ENCODE data around the gene ETFBKMT. TPM values are rescaled to one million over a fixed set of nuclear protein-coding genes. Genes with fewer than 3 reads are reported as not detected.

Gene ETFBKMT
- total RNA-seq, 1 experiment from 2014 or later: 2.4 TPM

DNA sequence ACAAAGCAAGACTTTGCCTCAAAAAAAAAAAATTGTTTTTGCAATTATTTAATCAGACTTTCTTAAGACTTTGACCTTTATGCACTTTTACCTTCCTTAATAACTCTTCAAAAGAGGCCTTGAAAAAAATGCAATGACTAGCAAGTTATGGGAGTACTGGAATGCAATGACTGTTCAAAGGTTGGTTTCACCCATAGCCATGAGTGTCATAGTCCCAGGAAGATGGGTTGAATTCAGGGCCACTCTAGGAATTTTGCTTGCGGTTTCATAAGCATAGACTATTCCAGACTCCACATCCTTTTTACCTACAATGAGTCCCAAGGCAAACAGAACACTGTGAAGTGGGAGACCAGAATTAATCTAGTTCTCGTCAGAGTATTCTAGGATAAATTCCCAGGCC, 39.2 kb upstream of the ETFBKMT start:
- Histone ChIP-seq H3K79me2 (ENCODE audit: low read depth) (no peaks in the 10 kb centered on the region), H3F3A (ENCODE audit: insufficient read depth, low read depth) (no peaks in the 10 kb centered on the region), H4K20me1 (ENCODE audit: insufficient read depth) (no peaks in the 10 kb centered on the region), H3K4me2 (no peak overlapping the region), H3K9me2 (ENCODE audit: insufficient read depth) (no peaks in the 10 kb centered on the region), H3K4me3 (no peak overlapping the region), H3K27ac (no peak overlapping the region), H3K4me1 (replicated peaks; ENCODE audit: insufficient read depth) (no peaks in the 10 kb centered on the region), H2AFZ (no peak overlapping the region), H3K36me3 (ENCODE audit: low read depth) (no peaks in the 10 kb centered on the region), H3K27me3 (ENCODE audit: insufficient read depth, low read depth) (no peaks in the 10 kb centered on the region), H3K9me3 (ENCODE audit: insufficient read depth, low read depth) (no peaks in the 10 kb centered on the region)
- ChIA-PET POLR2A (ENCODE audit: unreplicated experiment) (no interaction called here), CTCF (no interaction called here)
- BruUV-seq (replicated peaks): no TSS peak
- TF ChIP-seq EZH2 (IDR thresholded peaks at IDR 0.05; ENCODE audit: low read depth) (no peak), CTCF (conservative IDR thresholded peaks at IDR 0.05) (no peak)
- intact Hi-C loops (cut with micrococcal nuclease; ENCODE audit: unreplicated experiment): no loop called here
- DNase-seq: no peak

- intact Hi-C loops (cut with micrococcal nuclease; ENCODE audit: unreplicated experiment): no loop called here
These were observed 37.5 kb upstream of the ETFBKMT start for GRCh38 chr12:31622038-31622437.

GRCh38 chr12:31626270-31626995, 33.1 kb upstream of the ETFBKMT start:
- Histone ChIP-seq H3K4me2 (no peak overlapping the region), H3K79me2 (ENCODE audit: low read depth) (no peaks in the 10 kb centered on the region), H3K4me3 (no peak overlapping the region), H4K20me1 (ENCODE audit: insufficient read depth) (no peaks in the 10 kb centered on the region), H3F3A (ENCODE audit: insufficient read depth, low read depth) (no peaks in the 10 kb centered on the region), H3K9me2 (ENCODE audit: insufficient read depth) (no peaks in the 10 kb centered on the region), H3K27ac (no peak overlapping the region), H3K36me3 (ENCODE audit: low read depth) (no peaks in the 10 kb centered on the region), H3K27me3 (ENCODE audit: insufficient read depth, low read depth) (no peaks in the 10 kb centered on the region), H3K9me3 (ENCODE audit: insufficient read depth, low read depth) (no peaks in the 10 kb centered on the region), H2AFZ (no peak overlapping the region), H3K4me1 (replicated peaks; ENCODE audit: insufficient read depth) (no peaks in the 10 kb centered on the region)
- POLR2A ChIA-PET (ENCODE audit: unreplicated experiment): interaction anchor here (0.7 kb wide), 2 partner anchors 21 to 155 kb away, joined by 5 to 32 read pairs; no protein-coding TSS in a partner anchor
- intact Hi-C loops (cut with micrococcal nuclease; ENCODE audit: unreplicated experiment): no loop called here
- DNase-seq: no peak
- TF ChIP-seq CTCF (conservative IDR thresholded peaks at IDR 0.05) (no peak), EZH2 (IDR thresholded peaks at IDR 0.05; ENCODE audit: low read depth) (no peak)
- CTCF ChIA-PET: no interaction called here
- no TSS peak for BruUV-seq (replicated peaks)

More at GRCh38 chr12:31622038-31622437, 37.5 kb upstream of the ETFBKMT start:
- H3K27me3 ChIP-seq (ENCODE audit: insufficient read depth, low read depth): no peaks in the 10 kb centered on the region
- no peaks in the 10 kb centered on the region for H3K9me2 ChIP-seq (ENCODE audit: insufficient read depth)
- H3F3A ChIP-seq (ENCODE audit: insufficient read depth, low read depth): no peaks in the 10 kb centered on the region
- no TSS peak for BruUV-seq (replicated peaks)
- TF ChIP-seq EZH2 (IDR thresholded peaks at IDR 0.05; ENCODE audit: low read depth): no peak
- TF ChIP-seq CTCF (conservative IDR thresholded peaks at IDR 0.05): no peak
- no peaks in the 10 kb centered on the region for H3K36me3 ChIP-seq (ENCODE audit: low read depth)
- H3K27ac ChIP-seq: no peak overlapping the region
- H3K4me3 ChIP-seq: no peak overlapping the region
- no peaks in the 10 kb centered on the region for H4K20me1 ChIP-seq (ENCODE audit: insufficient read depth)
- no peak overlapping the region for H2AFZ ChIP-seq
- H3K9me3 ChIP-seq (ENCODE audit: insufficient read depth, low read depth): no peaks in the 10 kb centered on the region
- CTCF ChIA-PET: no interaction called here
- DNase-seq: no peak
- H3K79me2 ChIP-seq (ENCODE audit: low read depth): no peaks in the 10 kb centered on the region
- H3K4me1 ChIP-seq (replicated peaks; ENCODE audit: insufficient read depth): no peaks in the 10 kb centered on the region
- H3K4me2 ChIP-seq: no peak overlapping the region
- POLR2A ChIA-PET (ENCODE audit: unreplicated experiment): no interaction called here
